ENCODE data around the gene PSMC3IP.

- no peak for TF ChIP-seq POLR2A (IDR thresholded peaks at IDR 0.05; ENCODE audit: low read length)
- no peak for TF ChIP-seq GATA1 (IDR thresholded peaks at IDR 0.05; ENCODE audit: low read depth, low read length)
These were observed 14.0 kb downstream of the PSMC3IP start for GRCh38 chr17:42563543-42563942.

Data from erythroblast (primary cell).